ENCODE results near the gene ECSCR. TPM values are rescaled to one million over a fixed set of nuclear protein-coding genes. Genes with fewer than 3 reads are reported as not detected.

ECSCR gene
- total and polyA plus RNA-seq, 10 of the 15 experiments (the other 5 are each of a cell fraction or from before 2014, with no cell fraction given) = 0.15 to 0.83 (median 0.23) TPM; not detected in 3

DNA sequence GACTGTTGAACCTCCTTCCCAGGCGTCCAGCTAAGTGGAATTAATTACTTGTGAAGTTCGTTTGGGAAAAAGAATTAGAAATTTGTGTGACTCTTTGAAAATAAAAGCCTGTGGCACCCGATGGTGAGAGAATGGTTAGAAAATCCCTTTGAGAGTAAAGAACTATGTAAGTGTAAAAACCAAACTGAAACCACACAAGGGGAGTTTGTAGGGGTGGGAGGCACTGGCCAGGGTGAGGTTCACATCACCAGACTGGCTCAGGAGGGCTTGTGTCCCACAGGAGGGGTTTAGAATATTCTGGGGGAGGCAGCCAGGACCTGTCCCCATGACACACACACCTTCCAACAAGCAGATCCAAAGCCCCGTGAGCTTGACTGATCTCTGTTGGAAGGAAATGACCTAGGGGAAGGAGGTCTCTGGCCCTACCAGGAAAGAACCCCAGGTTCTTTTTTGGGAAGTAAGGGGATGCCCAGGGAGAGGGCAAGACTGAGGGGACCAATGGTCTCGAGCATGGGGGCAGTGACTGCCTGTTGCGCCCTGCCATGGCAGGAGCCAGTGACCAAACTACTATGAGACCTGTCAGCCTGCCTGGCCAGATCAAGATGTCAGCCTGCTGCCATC lies 62.9 kb downstream of the ECSCR start (continued):
- TF ChIP-seq CHD2 (IDR thresholded peaks at IDR 0.05; ENCODE audit: borderline replicate concordance, low read depth, low read length) (no peak), POLR2AphosphoS5 (IDR thresholded peaks at IDR 0.05; ENCODE audit: low read length) (peak; percentile 63), CEBPB (IDR thresholded peaks at IDR 0.05; ENCODE audit: borderline replicate concordance in 1 of 2, low read depth in 2 of 2, low read length in 2 of 2) (no peak), FOS (IDR thresholded peaks at IDR 0.05; ENCODE audit: borderline replicate concordance, extremely low read depth, insufficient read length) (no peak), KDM1A (IDR thresholded peaks at IDR 0.05; ENCODE audit: borderline replicate concordance) (no peak), JUND (IDR thresholded peaks at IDR 0.05; ENCODE audit: low read depth, low read length) (0 out of 2 replicates have a peak, but pooled peaks have one; percentile 7), NFIC (IDR thresholded peaks at IDR 0.05; ENCODE audit: low read depth, low read length) (no peak), MEF2B (IDR thresholded peaks at IDR 0.05; ENCODE audit: partially characterized antibody, poor library complexity, severe bottlenecking) (peak; percentile 99), ASH2L (IDR thresholded peaks at IDR 0.05; ENCODE audit: borderline replicate concordance, low read depth) (no peak)
- TF ChIP-seq, protein P1, sequence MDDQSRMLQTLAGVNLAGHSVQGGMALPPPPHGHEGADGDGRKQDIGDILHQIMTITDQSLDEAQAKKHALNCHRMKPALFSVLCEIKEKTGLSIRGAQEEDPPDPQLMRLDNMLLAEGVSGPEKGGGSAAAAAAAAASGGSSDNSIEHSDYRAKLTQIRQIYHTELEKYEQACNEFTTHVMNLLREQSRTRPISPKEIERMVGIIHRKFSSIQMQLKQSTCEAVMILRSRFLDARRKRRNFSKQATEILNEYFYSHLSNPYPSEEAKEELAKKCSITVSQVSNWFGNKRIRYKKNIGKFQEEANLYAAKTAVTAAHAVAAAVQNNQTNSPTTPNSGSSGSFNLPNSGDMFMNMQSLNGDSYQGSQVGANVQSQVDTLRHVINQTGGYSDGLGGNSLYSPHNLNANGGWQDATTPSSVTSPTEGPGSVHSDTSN (IDR thresholded peaks at IDR 0.05; ENCODE audit: insufficient replicate concordance, low read depth, low read length) = no peak

Small RNA genes within 50 kb of the gene (small RNA-seq; reads per million reads assigned to genes)
- not detected for gene RNU5B-4P

Other genes starting within 250 kb of the ECSCR start
Only the 7 nearest of the 11 such genes appear.
- 0.98 and 1.2 TPM in 2 replicates for gene SLC23A1, start 79.4 kb downstream of the ECSCR start, total RNA-seq (2014; rRNA removed)
- 1.7 and 2.4 TPM in 2 replicates for gene SLC23A1, start 79.4 kb downstream of the ECSCR start, total RNA-seq (2014; rRNA removed; fragmentation: Illumina TruSeq; extraction: Trizol)
- 4.1 and 4.7 TPM in 2 replicates for gene SLC23A1, start 79.4 kb downstream of the ECSCR start, total RNA-seq (2021)
- gene SLC23A1, start 79.4 kb downstream of the ECSCR start, polyA plus RNA-seq (2011; rRNA removed) = 1.1 and 1.5 TPM in 2 replicates
- gene SLC23A1, start 79.4 kb downstream of the ECSCR start, polyA plus RNA-seq (2014; fragmentation: Illumina TruSeq; extraction: Trizol) = 0.95 and 1.7 TPM in 2 replicates
- under 1 TPM; 0.35 to 0.74 TPM for gene SLC23A1, start 79.4 kb downstream of the ECSCR start, polyA plus RNA-seq (2014; fragmentation: Nextera tagmentation; extraction: Ambion mirVana)
- gene SLC23A1, start 79.4 kb downstream of the ECSCR start, polyA plus RNA-seq (2014; rRNA removed) = 3.2 and 3.3 TPM in 2 replicates
- 1 to 10 TPM; 1.5 to 1.6 TPM for gene SLC23A1, start 79.4 kb downstream of the ECSCR start, polyA plus RNA-seq (2016; fragmentation: Nextera tagmentation; extraction: Ambion mirVana)
- gene MZB1, start 72.8 kb downstream of the ECSCR start, total RNA-seq (2014; rRNA removed) = 211 and 238 TPM in 2 replicates
- 132 and 157 TPM in 2 replicates for gene MZB1, start 72.8 kb downstream of the ECSCR start, total RNA-seq (2014; rRNA removed; fragmentation: Illumina TruSeq; extraction: Trizol)
- gene MZB1, start 72.8 kb downstream of the ECSCR start, total RNA-seq (2021) = 200 and 218 TPM in 2 replicates
- 37.4 and 65.2 TPM in 2 replicates for gene MZB1, start 72.8 kb downstream of the ECSCR start, polyA plus RNA-seq (2011; rRNA removed)
- gene MZB1, start 72.8 kb downstream of the ECSCR start, polyA plus RNA-seq (2014; fragmentation: Illumina TruSeq; extraction: Trizol) = 44.1 and 147 TPM in 2 replicates
- 10 to 100 TPM; 19.3 to 56.9 TPM for gene MZB1, start 72.8 kb downstream of the ECSCR start, polyA plus RNA-seq (2014; fragmentation: Nextera tagmentation; extraction: Ambion mirVana)
- gene MZB1, start 72.8 kb downstream of the ECSCR start, polyA plus RNA-seq (2014; rRNA removed) = 291 and 321 TPM in 2 replicates
- 100 to 1,000 TPM; 369 to 406 TPM for gene MZB1, start 72.8 kb downstream of the ECSCR start, polyA plus RNA-seq (2016; fragmentation: Nextera tagmentation; extraction: Ambion mirVana)
- gene PROB1, start 67.6 kb downstream of the ECSCR start, total RNA-seq (2014; rRNA removed) = 3.0 and 3.8 TPM in 2 replicates
- 1.7 and 2.0 TPM in 2 replicates for gene PROB1, start 67.6 kb downstream of the ECSCR start, total RNA-seq (2014; rRNA removed; fragmentation: Illumina TruSeq; extraction: Trizol)
- gene PROB1, start 67.6 kb downstream of the ECSCR start, total RNA-seq (2021) = 6.0 and 6.5 TPM in 2 replicates
- 0.59 and 1.1 TPM in 2 replicates for gene PROB1, start 67.6 kb downstream of the ECSCR start, polyA plus RNA-seq (2011; rRNA removed)
- gene PROB1, start 67.6 kb downstream of the ECSCR start, polyA plus RNA-seq (2014; fragmentation: Illumina TruSeq; extraction: Trizol) = 0.78 and 1.4 TPM in 2 replicates
- under 1 TPM; 0.14 to 0.58 TPM for gene PROB1, start 67.6 kb downstream of the ECSCR start, polyA plus RNA-seq (2014; fragmentation: Nextera tagmentation; extraction: Ambion mirVana)
- 4.7 and 5.1 TPM in 2 replicates for gene PROB1, start 67.6 kb downstream of the ECSCR start, polyA plus RNA-seq (2014; rRNA removed)
- gene PROB1, start 67.6 kb downstream of the ECSCR start, polyA plus RNA-seq (2016; fragmentation: Nextera tagmentation; extraction: Ambion mirVana) = 1 to 10 TPM; 6.2 to 8.1 TPM
- gene SPATA24, start 58.7 kb downstream of the ECSCR start, total RNA-seq (2014; rRNA removed) = 5.1 and 8.1 TPM in 2 replicates
- 6.3 and 8.1 TPM in 2 replicates for gene SPATA24, start 58.7 kb downstream of the ECSCR start, total RNA-seq (2014; rRNA removed; fragmentation: Illumina TruSeq; extraction: Trizol)
- 4.1 and 5.6 TPM in 2 replicates for gene SPATA24, start 58.7 kb downstream of the ECSCR start, total RNA-seq (2021)
- 5.3 and 6.0 TPM in 2 replicates for gene SPATA24, start 58.7 kb downstream of the ECSCR start, polyA plus RNA-seq (2011; rRNA removed)
- 6.1 and 9.8 TPM in 2 replicates for gene SPATA24, start 58.7 kb downstream of the ECSCR start, polyA plus RNA-seq (2014; fragmentation: Illumina TruSeq; extraction: Trizol)
- 1 to 10 TPM; 7.6 to 8.5 TPM for gene SPATA24, start 58.7 kb downstream of the ECSCR start, polyA plus RNA-seq (2014; fragmentation: Nextera tagmentation; extraction: Ambion mirVana)
- gene SPATA24, start 58.7 kb downstream of the ECSCR start, polyA plus RNA-seq (2014; rRNA removed) = 7.1 and 7.2 TPM in 2 replicates
- 1 to 10 TPM; 7.0 to 7.4 TPM for gene SPATA24, start 58.7 kb downstream of the ECSCR start, polyA plus RNA-seq (2016; fragmentation: Nextera tagmentation; extraction: Ambion mirVana)
- gene DNAJC18, start 23.2 kb downstream of the ECSCR start, total RNA-seq (2014; rRNA removed) = 5.3 and 6.4 TPM in 2 replicates
- 10.6 and 10.8 TPM in 2 replicates for gene DNAJC18, start 23.2 kb downstream of the ECSCR start, total RNA-seq (2014; rRNA removed; fragmentation: Illumina TruSeq; extraction: Trizol)
- 16.9 and 19.7 TPM in 2 replicates for gene DNAJC18, start 23.2 kb downstream of the ECSCR start, total RNA-seq (2021)
- gene DNAJC18, start 23.2 kb downstream of the ECSCR start, polyA plus RNA-seq (2011; rRNA removed) = 21.0 and 34.0 TPM in 2 replicates
- 17.5 and 22.6 TPM in 2 replicates for gene DNAJC18, start 23.2 kb downstream of the ECSCR start, polyA plus RNA-seq (2014; fragmentation: Illumina TruSeq; extraction: Trizol)
- gene DNAJC18, start 23.2 kb downstream of the ECSCR start, polyA plus RNA-seq (2014; fragmentation: Nextera tagmentation; extraction: Ambion mirVana) = 10 to 100 TPM; 20.5 to 26.7 TPM
- gene DNAJC18, start 23.2 kb downstream of the ECSCR start, polyA plus RNA-seq (2014; rRNA removed) = 5.3 and 10.1 TPM in 2 replicates
- 10 to 100 TPM; 16.7 to 18.0 TPM for gene DNAJC18, start 23.2 kb downstream of the ECSCR start, polyA plus RNA-seq (2016; fragmentation: Nextera tagmentation; extraction: Ambion mirVana)
- 0.05 TPM in 1 of 2 replicates, not detected in the other for gene SMIM33, start 8.3 kb upstream of the ECSCR start, total RNA-seq (2014; rRNA removed)
- 0.04 TPM in 1 of 2 replicates, not detected in the other for gene SMIM33, start 8.3 kb upstream of the ECSCR start, total RNA-seq (2014; rRNA removed; fragmentation: Illumina TruSeq; extraction: Trizol)
- not detected in 2 replicates for gene SMIM33, start 8.3 kb upstream of the ECSCR start, total RNA-seq (2021)
- not detected in 2 replicates for gene SMIM33, start 8.3 kb upstream of the ECSCR start, polyA plus RNA-seq (2011; rRNA removed)
- 0.03 TPM in 1 of 2 replicates, not detected in the other for gene SMIM33, start 8.3 kb upstream of the ECSCR start, polyA plus RNA-seq (2014; fragmentation: Illumina TruSeq; extraction: Trizol)
- under 1 TPM in 1 of 2 experiments, not detected in 1; 0.09 TPM for gene SMIM33, start 8.3 kb upstream of the ECSCR start, polyA plus RNA-seq (2014; fragmentation: Nextera tagmentation; extraction: Ambion mirVana)
- 0.04 TPM in 1 of 2 replicates, not detected in the other for gene SMIM33, start 8.3 kb upstream of the ECSCR start, polyA plus RNA-seq (2014; rRNA removed)
- gene SMIM33, start 8.3 kb upstream of the ECSCR start, polyA plus RNA-seq (2016; fragmentation: Nextera tagmentation; extraction: Ambion mirVana) = under 1 TPM; 0.12 to 0.25 TPM
- gene STING1, start 20.0 kb upstream of the ECSCR start, total RNA-seq (2014; rRNA removed) = 43.8 and 48.5 TPM in 2 replicates
- gene STING1, start 20.0 kb upstream of the ECSCR start, total RNA-seq (2014; rRNA removed; fragmentation: Illumina TruSeq; extraction: Trizol) = 16.5 and 17.1 TPM in 2 replicates
- gene STING1, start 20.0 kb upstream of the ECSCR start, total RNA-seq (2021) = 49.6 and 53.3 TPM in 2 replicates
- 8.3 and 20.2 TPM in 2 replicates for gene STING1, start 20.0 kb upstream of the ECSCR start, polyA plus RNA-seq (2011; rRNA removed)
- gene STING1, start 20.0 kb upstream of the ECSCR start, polyA plus RNA-seq (2014; fragmentation: Illumina TruSeq; extraction: Trizol) = 27.7 and 34.1 TPM in 2 replicates
- gene STING1, start 20.0 kb upstream of the ECSCR start, polyA plus RNA-seq (2014; fragmentation: Nextera tagmentation; extraction: Ambion mirVana) = 10 to 100 TPM; 10.1 to 12.1 TPM
- 47.9 and 59.8 TPM in 2 replicates for gene STING1, start 20.0 kb upstream of the ECSCR start, polyA plus RNA-seq (2014; rRNA removed)
- gene STING1, start 20.0 kb upstream of the ECSCR start, polyA plus RNA-seq (2016; fragmentation: Nextera tagmentation; extraction: Ambion mirVana) = 10 to 100 TPM; 49.3 to 56.1 TPM

All from GM12878 (cell line).